Rectal smooth muscle tissue (tissue), 1 donor: Measurements from ENCODE around the gene SPATA3.
A peak's percentile ranks its signal among the peaks of the same experiment; 100 is the strongest.
"Not testable (repeated sequence)": the region's sequence is repeated elsewhere in the genome, so short reads cannot be mapped to it uniquely, and the experiment has no call there.

Experiments used
- H3K27ac ChIP-seq: one replicate; pipeline ENCODE4 v1.7.0; 2013; ENCODE audit warnings: low read depth, low read length, inconsistent platforms
- H3K27me3 ChIP-seq: one replicate; pipeline ENCODE4 v1.7.0; 2013; ENCODE audit warnings: low read length; ENCODE audit not compliant: control insufficient read depth, insufficient read depth
- H3K36me3 ChIP-seq: one replicate; pipeline ENCODE4 v1.7.0; 2013; ENCODE audit warnings: low read length; ENCODE audit not compliant: control insufficient read depth, insufficient read depth
- H3K4me1 ChIP-seq: one replicate; pipeline ENCODE4 v1.7.0; 2013; ENCODE audit warnings: low read length; ENCODE audit not compliant: control insufficient read depth, insufficient read depth
- H3K4me3 ChIP-seq: one replicate; pipeline ENCODE4 v1.7.0; 2013; ENCODE audit warnings: low read length
- H3K9ac ChIP-seq: one replicate; pipeline ENCODE4 v1.7.0; 2013; ENCODE audit warnings: low read length

SPATA3 gene

DNA sequence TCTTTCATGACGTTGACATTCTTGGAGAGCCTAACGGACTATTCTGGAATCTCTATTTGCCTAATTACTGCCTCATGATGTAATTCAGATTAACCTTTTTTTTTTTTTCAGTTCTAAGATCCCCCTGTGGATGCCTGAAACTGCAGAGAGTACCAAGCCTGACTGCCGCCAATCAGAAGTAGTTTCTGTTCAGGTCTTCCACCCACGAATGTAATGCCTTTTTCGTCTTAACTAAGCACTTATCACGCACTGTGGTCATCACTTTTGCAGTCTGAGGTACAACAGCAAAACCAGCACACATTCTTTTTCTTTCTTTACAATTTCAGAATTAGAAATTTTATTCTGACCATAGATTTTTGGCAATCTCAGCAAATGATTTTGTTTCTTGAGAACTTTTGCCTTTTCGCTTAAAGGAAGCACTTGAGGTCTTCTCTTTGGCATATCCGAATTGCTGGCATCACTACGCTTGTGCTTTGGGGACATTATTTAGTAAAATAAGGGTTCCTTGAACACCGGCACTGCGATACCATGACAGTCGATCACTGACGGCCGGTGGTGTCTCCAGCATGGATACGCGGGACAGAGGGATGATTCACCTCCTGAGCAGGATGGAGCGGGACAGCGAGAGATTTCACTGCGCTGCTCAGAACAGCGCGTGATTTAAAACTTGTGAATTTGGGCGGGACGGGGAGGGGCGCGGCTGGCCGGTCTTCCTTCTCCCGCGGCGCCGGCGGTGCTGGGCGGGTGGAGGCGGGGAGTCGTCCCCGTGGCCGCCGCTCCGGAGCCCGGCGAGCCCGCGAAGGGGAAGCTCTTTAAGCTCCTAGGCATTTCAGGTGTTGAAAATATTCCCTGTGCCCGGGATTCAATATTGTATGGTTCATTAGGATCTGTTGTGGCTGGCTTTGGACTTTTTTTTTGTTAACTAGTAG, 38.8 kb upstream of the SPATA3 start:
- H3K27ac ChIP-seq: no peak overlapping the region
- no peaks in the 10 kb centered on the region for H3K27me3 ChIP-seq
- peak overlapping the region; percentile 65 for H3K4me3 ChIP-seq
- no peaks in the 10 kb centered on the region for H3K36me3 ChIP-seq
- H3K4me1 ChIP-seq: peaks cover 2% of the 10 kb centered on the region
- H3K9ac ChIP-seq: no peak overlapping the region

DNA sequence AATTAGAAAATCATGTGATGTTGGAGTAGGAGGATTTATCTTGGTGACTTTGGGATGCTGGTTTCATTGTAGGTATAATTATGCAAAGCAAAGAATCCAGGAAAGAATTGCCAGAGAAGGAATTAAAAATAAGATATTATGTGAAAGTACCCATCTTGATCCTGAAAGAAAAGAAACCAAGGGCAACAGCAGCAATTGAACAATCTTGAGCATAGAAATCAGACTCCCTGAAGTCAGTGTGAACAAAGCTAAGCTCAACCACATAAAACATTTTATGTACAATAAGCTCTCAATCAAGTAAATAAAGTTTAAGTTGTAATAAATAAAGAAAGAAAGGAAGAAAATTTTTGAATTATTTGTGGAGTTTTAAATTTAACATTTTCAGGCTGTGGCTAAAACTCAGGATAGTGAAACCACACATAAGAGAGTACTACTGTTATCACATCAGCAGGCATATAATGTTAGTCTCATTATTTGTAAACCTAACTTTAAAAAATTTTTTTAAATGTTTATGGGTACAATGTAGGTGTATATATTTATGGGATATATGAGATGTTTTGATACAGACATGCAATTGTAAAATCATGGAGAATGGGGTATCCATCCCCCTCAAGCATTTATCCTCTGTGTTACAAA, 38.0 kb upstream of the SPATA3 start:
- Histone ChIP-seq H3K36me3 (no peaks in the 10 kb centered on the region), H3K27me3 (no peaks in the 10 kb centered on the region), H3K4me1 (peaks cover 2% of the 10 kb centered on the region), H3K4me3 (peak overlapping the region; percentile 65), H3K9ac (no peak overlapping the region), H3K27ac (no peak overlapping the region)

GRCh38 chr2:230958820-230959756, 36.8 kb upstream of the SPATA3 start:
- no peaks in the 10 kb centered on the region for H3K36me3 ChIP-seq
- no peak overlapping the region for H3K4me3 ChIP-seq
- H3K9ac ChIP-seq: no peak overlapping the region
- H3K27me3 ChIP-seq: no peaks in the 10 kb centered on the region
- peaks cover 2% of the 10 kb centered on the region for H3K4me1 ChIP-seq
- no peak overlapping the region for H3K27ac ChIP-seq

- H3K4me3 ChIP-seq: no peak overlapping the region
- H3K4me1 ChIP-seq: peaks cover 2% of the 10 kb centered on the region
- H3K36me3 ChIP-seq: no peaks in the 10 kb centered on the region
- H3K9ac ChIP-seq: no peak overlapping the region
- H3K27me3 ChIP-seq: no peaks in the 10 kb centered on the region
- H3K27ac ChIP-seq: no peak overlapping the region
Observed at GRCh38 chr2:230960026-230960425, 35.9 kb upstream of the SPATA3 start.

DNA sequence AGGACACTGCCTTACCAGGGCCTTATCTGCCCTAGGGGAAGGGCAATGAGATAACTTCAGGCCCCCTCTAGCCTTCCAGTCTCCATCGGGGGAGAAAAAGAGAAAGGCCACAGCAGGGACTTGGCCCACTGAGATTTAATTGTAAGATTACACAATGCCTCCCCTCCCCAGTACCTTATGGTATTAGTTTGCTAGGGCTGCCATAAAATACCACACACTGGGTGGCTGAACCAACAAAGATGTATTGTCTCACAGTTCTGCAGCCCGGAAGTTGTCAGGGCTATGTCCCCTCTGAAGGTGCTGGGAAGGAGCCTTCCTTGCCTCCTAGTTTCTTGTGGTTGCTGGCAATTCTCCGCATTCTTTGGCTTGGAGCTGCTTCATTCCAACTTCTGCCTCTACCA, 34.8 kb upstream of the SPATA3 start:
- H3K27ac ChIP-seq: no peak overlapping the region
- peaks cover 2% of the 10 kb centered on the region for H3K4me1 ChIP-seq
- no peak overlapping the region for H3K4me3 ChIP-seq
- no peaks in the 10 kb centered on the region for H3K27me3 ChIP-seq
- no peak overlapping the region for H3K9ac ChIP-seq
- H3K36me3 ChIP-seq: no peaks in the 10 kb centered on the region

DNA sequence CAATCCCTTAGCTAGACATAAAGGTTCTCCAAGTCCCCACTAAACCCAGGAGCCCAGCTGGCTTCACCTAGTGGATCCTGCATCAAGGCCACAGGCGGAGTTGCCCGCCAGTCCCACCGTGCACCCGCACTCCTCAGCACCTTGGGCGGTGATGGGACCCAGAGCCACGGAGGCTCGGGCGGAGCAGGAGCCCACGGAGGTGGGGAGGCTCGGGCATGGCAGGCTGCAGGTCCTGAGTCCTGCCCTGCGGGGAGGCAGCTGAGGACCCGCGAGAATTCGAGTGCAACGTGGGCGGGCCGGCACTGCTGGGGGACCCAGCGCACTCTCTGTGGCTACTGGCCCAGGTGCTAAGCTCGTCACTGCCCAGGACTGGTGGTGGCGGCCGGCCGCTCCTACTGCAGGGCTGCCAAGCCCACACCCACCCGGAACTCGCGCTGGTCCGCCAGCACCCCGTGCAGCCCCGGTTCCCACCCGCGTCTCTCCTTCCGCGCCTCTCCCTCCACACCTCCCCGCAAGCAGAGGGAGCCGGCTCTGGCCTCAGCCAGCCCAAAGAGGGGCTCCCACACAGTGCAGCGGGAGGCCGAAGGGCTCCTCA, 31.7 kb upstream of the SPATA3 start:
- Histone ChIP-seq H3K27me3 (no peaks in the 10 kb centered on the region), H3K4me3 (no peak overlapping the region), H3K9ac (no peak overlapping the region), H3K4me1 (no peaks in the 10 kb centered on the region), H3K36me3 (no peaks in the 10 kb centered on the region), H3K27ac (no peak overlapping the region)

- Histone ChIP-seq H3K36me3 (no peaks in the 10 kb centered on the region), H3K27ac (no peak overlapping the region), H3K9ac (no peak overlapping the region), H3K4me3 (no peak overlapping the region), H3K27me3 (no peaks in the 10 kb centered on the region), H3K4me1 (no peaks in the 10 kb centered on the region)
Observed at GRCh38 chr2:230967113-230967512, 28.8 kb upstream of the SPATA3 start.

- not testable (repeated sequence) for H3K9ac ChIP-seq, H3K27me3 ChIP-seq, H3K4me3 ChIP-seq, H3K4me1 ChIP-seq, H3K27ac ChIP-seq, H3K36me3 ChIP-seq
Observed at GRCh38 chr2:230968314-230968713, 27.6 kb upstream of the SPATA3 start.

DNA sequence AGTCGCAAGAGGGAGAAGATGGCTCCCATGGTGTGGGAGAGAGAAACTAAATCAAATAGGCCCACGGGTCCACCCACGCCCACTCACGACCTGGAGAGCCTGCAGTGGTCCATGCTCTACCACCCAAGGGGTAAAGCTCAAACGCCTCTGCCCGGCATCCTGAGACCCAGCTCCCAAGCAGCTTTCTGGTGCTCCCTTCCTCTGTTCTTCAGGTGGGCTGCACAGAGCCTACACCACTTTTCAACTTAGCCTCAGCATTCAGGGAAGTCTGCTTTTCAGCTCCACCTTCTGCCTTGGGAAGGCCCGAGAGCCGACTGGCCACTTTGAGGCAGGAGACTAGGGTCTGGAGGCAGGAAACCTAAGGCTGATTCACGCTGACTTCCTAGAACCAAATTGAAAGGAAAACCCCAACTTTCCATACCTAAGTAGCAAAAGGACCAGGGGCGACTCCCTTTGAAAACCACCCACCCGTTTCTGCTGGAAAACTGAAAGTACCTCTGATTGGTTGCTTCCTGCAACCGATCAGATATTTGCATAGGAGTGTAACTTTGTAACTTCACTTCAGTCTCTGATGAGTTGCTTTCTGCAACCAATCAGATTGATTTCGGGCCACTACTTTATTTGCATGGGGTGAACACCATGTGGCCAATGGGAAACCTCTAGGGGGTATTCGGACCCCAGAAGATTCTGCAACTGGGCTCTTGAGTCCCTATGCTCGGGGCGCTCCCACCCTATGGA, 26.8 kb upstream of the SPATA3 start:
- Histone ChIP-seq H3K4me1 (no peaks in the 10 kb centered on the region), H3K36me3 (no peaks in the 10 kb centered on the region), H3K27me3 (no peaks in the 10 kb centered on the region), H3K27ac (no peak overlapping the region), H3K9ac (no peak overlapping the region), H3K4me3 (no peak overlapping the region)

DNA sequence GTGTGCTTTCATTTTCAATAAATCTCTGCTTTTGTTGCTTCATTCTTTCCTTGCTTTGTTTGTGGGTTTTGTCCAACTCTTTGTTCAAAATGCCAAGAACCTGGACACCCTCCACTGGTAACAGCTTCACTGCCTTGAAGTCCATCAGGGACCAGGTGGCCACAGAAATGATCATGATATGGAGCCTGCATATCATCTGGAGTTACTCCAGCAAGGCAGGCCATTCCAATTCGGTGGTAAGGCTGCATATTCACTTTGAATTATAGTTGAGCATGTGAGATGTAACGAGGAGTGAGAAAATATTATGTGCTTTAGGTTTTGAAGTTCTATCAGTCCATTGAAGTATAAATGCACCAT, 26.3 kb upstream of the SPATA3 start:
- H3K9ac ChIP-seq: no peak overlapping the region
- H3K4me3 ChIP-seq: no peak overlapping the region
- no peaks in the 10 kb centered on the region for H3K4me1 ChIP-seq
- no peaks in the 10 kb centered on the region for H3K36me3 ChIP-seq
- no peaks in the 10 kb centered on the region for H3K27me3 ChIP-seq
- H3K27ac ChIP-seq: no peak overlapping the region

- Histone ChIP-seq H3K9ac (no peak overlapping the region), H3K4me3 (no peak overlapping the region), H3K27ac (no peak overlapping the region), H3K4me1 (no peaks in the 10 kb centered on the region), H3K27me3 (no peaks in the 10 kb centered on the region), H3K36me3 (no peaks in the 10 kb centered on the region)
Observed at GRCh38 chr2:230972046-230972445, 23.9 kb upstream of the SPATA3 start.
